HL-60 (cell line): Measurements from ENCODE around the gene BABAM2.

Experiments
- DNase-seq, 2 experiments: peaks; one replicate each; pipeline ENCODE4 v3.0.0-alpha.2; 2010 to 2020; ENCODE audit warnings: low read depth in 1 of 2, low spot score in 1 of 2
- H3K27ac ChIP-seq: fragments of 250-450 bp; sonication (Bioruptor Pico); replicated peaks from 2 replicates; pipeline ENCODE4 v1.5.1; 2020; ENCODE audit warnings: mild to moderate bottlenecking, moderate library complexity
- H3K27me3 ChIP-seq: fragments of 250-450 bp; sonication (Bioruptor Pico); 2 replicates; pipeline ENCODE4 v1.5.1; 2021; ENCODE audit warnings: mild to moderate bottlenecking, moderate library complexity; ENCODE audit not compliant: insufficient read depth, poor library complexity, severe bottlenecking
- H3K4me3 ChIP-seq: replicated peaks from 2 replicates; pipeline ENCODE4 v1.5.1; 2011; ENCODE audit warnings: mild to moderate bottlenecking, control low read depth, low read length; ENCODE audit not compliant: insufficient read depth
- CTCF ChIP-seq: IDR thresholded peaks from one replicate; pipeline ENCODE4 v1.5.1; 2011; ENCODE audit warnings: low read length, control low read depth, inconsistent platforms; ENCODE audit not compliant: insufficient read depth
- GABPA ChIP-seq: IDR thresholded peaks from 2 replicates; pipeline ENCODE4 v1.6.1; 2012; ENCODE audit warnings: low read depth
- POLR2AphosphoS5 ChIP-seq: IDR thresholded peaks from 2 replicates; pipeline ENCODE4 v1.6.1; 2012; ENCODE audit warnings: low read depth
- REST ChIP-seq: IDR thresholded peaks from 2 replicates; pipeline ENCODE4 v1.6.1; 2012; ENCODE audit warnings: low read depth; ENCODE audit not compliant: insufficient replicate concordance
- SPI1 ChIP-seq: IDR thresholded peaks from 2 replicates; pipeline ENCODE4 v1.6.1; 2012; ENCODE audit warnings: low read depth, mild to moderate bottlenecking, borderline replicate concordance

BABAM2 gene

GRCh38 chr2:28193630-28194403, 303.3 kb downstream of the BABAM2 start:
- Histone ChIP-seq H3K4me3 (no peak overlapping the region), H3K27me3 (no peaks in the 10 kb centered on the region), H3K27ac (no peak overlapping the region)
- no peak for TF ChIP-seq REST
- TF ChIP-seq POLR2AphosphoS5: peak; percentile 58
- no peak for TF ChIP-seq GABPA
- peak; percentile 56; the same call in 1 of the 2 replicates for TF ChIP-seq SPI1
- no peak for TF ChIP-seq CTCF
- DNase-seq: peak; percentile 15 to 28

GRCh38 chr2:28199995-28200679, 309.6 kb downstream of the BABAM2 start:
- no peak overlapping the region for H3K4me3 ChIP-seq
- TF ChIP-seq SPI1 (no peak), CTCF (no peak), REST (no peak), POLR2AphosphoS5 (no peak), GABPA (no peak)
- no peaks in the 10 kb centered on the region for H3K27me3 ChIP-seq
- H3K27ac ChIP-seq: no peak overlapping the region
- DNase-seq: no peak

- Histone ChIP-seq H3K4me3 (no peak overlapping the region), H3K27ac (no peak overlapping the region), H3K27me3 (no peaks in the 10 kb centered on the region)
- no peak for TF ChIP-seq POLR2AphosphoS5
- TF ChIP-seq REST: no peak
- no peak for TF ChIP-seq CTCF
- DNase-seq: no peak
These were observed 311.2 kb downstream of the BABAM2 start for GRCh38 chr2:28201671-28202180.
